Progenitor cell of endocrine pancreas (in vitro differentiated cells): ENCODE measurements around the gene FNDC3B. TPM values are rescaled to one million over a fixed set of nuclear protein-coding genes. Genes with fewer than 3 reads are reported as not detected.

ENCODE experiments used
- DNase-seq: peaks from one replicate; pipeline ENCODE4 v3.0.0; 2021; ENCODE audit warnings: low spot score; ENCODE audit not compliant: unreplicated experiment
- H3K27ac Mint-ChIP-seq: 2 replicates; pipeline ENCODE4 v1.8.0; 2021; ENCODE audit warnings: mild to moderate bottlenecking, moderate library complexity, mixed read lengths
- H3K27me3 Mint-ChIP-seq: 2 replicates; pipeline ENCODE4 v1.8.0; 2021; ENCODE audit warnings: mixed read lengths
- H3K36me3 Mint-ChIP-seq: 2 replicates; pipeline ENCODE4 v1.8.0; 2022; ENCODE audit warnings: mixed read lengths; ENCODE audit not compliant: insufficient read depth
- H3K4me1 Mint-ChIP-seq: 2 replicates; pipeline ENCODE4 v1.8.0; 2021; ENCODE audit warnings: low read depth, mixed read lengths
- H3K4me3 Mint-ChIP-seq: 2 replicates; pipeline ENCODE4 v1.8.0; 2021; ENCODE audit warnings: low read depth, mild to moderate bottlenecking, moderate library complexity, mixed read lengths
- H3K9me3 Mint-ChIP-seq: 2 replicates; pipeline ENCODE4 v1.8.0; 2021; ENCODE audit warnings: low read depth, mixed read lengths
- CTCF ChIP-seq: fragments of 200-600 bp; sonication (generic); IDR thresholded peaks from one replicate; pipeline ENCODE4 v1.5.0; 2021; ENCODE audit warnings: antibody characterized with exemption, mild to moderate bottlenecking; ENCODE audit not compliant: unreplicated experiment
- total RNA-seq: library from RNA; stranded (reverse); gene quantifications from 2 replicates; pipeline ENCODE4 v1.2.1, GENCODE V29; 2021

The FNDC3B gene
- total RNA-seq, 1 donor from 2014 or later: 158 TPM

- Mint-ChIP-seq H3K36me3 (peaks cover 42% of the 10 kb centered on the region), H3K4me1 (no peaks in the 10 kb centered on the region), H3K27me3 (no peaks in the 10 kb centered on the region), H3K27ac (no peak overlapping the region), H3K9me3 (no peaks in the 10 kb centered on the region), H3K4me3 (no peak overlapping the region)
- no peak for DNase-seq
- TF ChIP-seq CTCF: no peak
Measured at GRCh38 chr3:172356427-172356826, 317.0 kb downstream of the FNDC3B start.

- H3K9me3 Mint-ChIP-seq: no peaks in the 10 kb centered on the region
- no peaks in the 10 kb centered on the region for H3K27me3 Mint-ChIP-seq
- H3K27ac Mint-ChIP-seq: peak overlapping the region; percentile 38
- H3K36me3 Mint-ChIP-seq: peaks cover 33% of the 10 kb centered on the region
- no peak for TF ChIP-seq CTCF
- no peak overlapping the region for H3K4me3 Mint-ChIP-seq
- no peak for DNase-seq
- no peaks in the 10 kb centered on the region for H3K4me1 Mint-ChIP-seq
Measured at GRCh38 chr3:172357850-172358754, 318.7 kb downstream of the FNDC3B start.

DNA sequence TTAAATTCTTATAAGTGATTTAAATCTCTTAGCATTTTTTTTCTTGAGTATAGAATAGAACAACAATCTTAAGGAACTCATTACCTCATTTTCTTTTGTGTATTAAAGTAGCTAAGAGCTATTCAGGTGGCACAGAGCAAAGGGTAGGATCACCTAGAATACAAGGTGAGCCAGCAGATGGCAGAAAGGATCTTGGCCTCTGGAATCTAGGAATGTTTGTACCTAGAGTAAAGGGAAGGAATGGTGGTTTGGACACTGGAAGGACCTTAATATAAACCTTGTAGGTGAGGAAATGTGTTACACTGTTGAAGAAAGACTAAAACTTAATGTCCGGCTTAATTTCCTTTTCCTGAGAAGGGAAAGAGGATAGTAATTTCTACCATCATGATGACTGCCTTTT, 319.9 kb downstream of the FNDC3B start:
- H3K9me3 Mint-ChIP-seq: no peaks in the 10 kb centered on the region
- no peaks in the 10 kb centered on the region for H3K27me3 Mint-ChIP-seq
- DNase-seq: no peak
- peaks cover 34% of the 10 kb centered on the region for H3K36me3 Mint-ChIP-seq
- H3K4me3 Mint-ChIP-seq: no peak overlapping the region
- peak overlapping the region; percentile 50 for H3K27ac Mint-ChIP-seq
- TF ChIP-seq CTCF: no peak
- H3K4me1 Mint-ChIP-seq: no peaks in the 10 kb centered on the region

DNA sequence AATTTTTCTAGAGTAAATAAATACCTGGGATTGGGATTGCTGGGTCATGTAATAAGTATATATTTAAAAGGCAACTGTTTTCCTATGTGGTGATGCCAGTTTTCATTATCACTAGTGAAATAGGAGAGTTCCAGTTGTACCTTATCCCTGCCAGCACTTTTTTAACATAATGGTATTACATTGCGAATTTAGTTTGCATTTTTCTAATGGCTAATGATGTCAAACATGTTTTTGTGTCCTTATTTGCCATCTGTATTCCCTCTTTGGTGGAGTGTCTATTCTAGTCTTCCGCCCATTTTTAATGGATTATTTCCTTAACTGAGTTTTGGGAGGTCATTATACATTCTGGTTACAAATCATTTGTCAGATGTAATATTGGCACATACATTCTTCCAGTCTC, 320.6 kb downstream of the FNDC3B start:
- H3K4me3 Mint-ChIP-seq: no peak overlapping the region
- DNase-seq: no peak
- no peaks in the 10 kb centered on the region for H3K4me1 Mint-ChIP-seq
- TF ChIP-seq CTCF: no peak
- H3K9me3 Mint-ChIP-seq: no peaks in the 10 kb centered on the region
- no peak overlapping the region for H3K27ac Mint-ChIP-seq
- peaks cover 33% of the 10 kb centered on the region for H3K36me3 Mint-ChIP-seq
- no peaks in the 10 kb centered on the region for H3K27me3 Mint-ChIP-seq

DNA sequence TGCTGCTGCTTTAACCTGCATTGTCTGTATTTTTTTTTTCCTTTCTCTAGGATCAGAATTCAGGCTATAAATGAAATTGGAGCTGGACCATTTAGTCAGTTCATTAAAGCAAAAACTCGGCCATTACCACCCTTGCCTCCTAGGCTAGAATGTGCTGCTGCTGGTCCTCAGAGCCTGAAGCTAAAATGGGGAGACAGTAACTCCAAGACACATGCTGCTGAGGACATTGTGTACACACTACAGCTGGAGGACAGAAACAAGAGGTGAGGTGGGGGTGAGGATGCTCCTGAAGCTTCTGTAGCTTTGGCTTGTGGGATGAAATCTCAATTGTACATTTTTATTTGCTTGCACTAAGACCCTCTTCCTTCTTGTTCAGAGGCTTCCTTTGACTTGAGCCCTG, 323.2 kb downstream of the FNDC3B start:
- no peak for TF ChIP-seq CTCF
- peaks cover 33% of the 10 kb centered on the region for H3K36me3 Mint-ChIP-seq
- no peaks in the 10 kb centered on the region for H3K27me3 Mint-ChIP-seq
- no peaks in the 10 kb centered on the region for H3K9me3 Mint-ChIP-seq
- no peaks in the 10 kb centered on the region for H3K4me1 Mint-ChIP-seq
- DNase-seq: no peak
- H3K4me3 Mint-ChIP-seq: no peak overlapping the region
- no peak overlapping the region for H3K27ac Mint-ChIP-seq
